IMR-90 (cell line): ENCODE measurements around the gene PCDHA11. TPM values are rescaled to one million over a fixed set of nuclear protein-coding genes. Genes with fewer than 3 reads are reported as not detected.

Experiments used
- ATAC-seq: fragments of 200-7000 bp; cut with Tn5 transposase; 2 replicates; pipeline ENCODE4 v1.9.1; 2020; ENCODE audit warnings: low read depth, mild to moderate bottlenecking, moderate library complexity
- BruUV-seq: library from RNA; stranded (reverse); fragments of 400-500 nt; replicated peaks from 2 replicates; lab custom pipeline; 2021; lab: Mats Ljungman, UMichigan
- CTCF ChIA-PET: fragments of 300-600 bp; formaldehyde crosslinking; extraction: SDS; loops from one replicate; lab custom pipeline; 2021; ENCODE audit warnings: antibody characterized with exemption; lab: Yijun Ruan, JAX
- POLR2A ChIA-PET: fragments of 300-600 bp; sonication (Branson Sonifier 250); formaldehyde crosslinking; loops from one replicate; lab custom pipeline; 2022; ENCODE audit warnings: antibody characterized with exemption; ENCODE audit not compliant: unreplicated experiment; lab: Charles Lee
- DNase-seq: peaks from one replicate; pipeline ENCODE4 v3.0.0; 2013
- H2AFZ ChIP-seq: replicated peaks from 2 replicates; pipeline ENCODE3; 2013; ENCODE audit warnings: low read length, mild to moderate bottlenecking; ENCODE audit not compliant: poor library complexity
- H2AK5ac ChIP-seq: 2 replicates; pipeline ENCODE4 v1.6.1; 2013; ENCODE audit warnings: low read depth, low read length, inconsistent platforms
- H2AK9ac ChIP-seq: replicated peaks from 2 replicates; pipeline ENCODE3; 2013; ENCODE audit warnings: mild to moderate bottlenecking, low read depth, low read length, moderate library complexity; ENCODE audit not compliant: poor library complexity
- H2BK120ac ChIP-seq: 2 replicates; pipeline ENCODE4 v1.6.1; 2013; ENCODE audit warnings: low read depth, low read length, inconsistent platforms
- H2BK15ac ChIP-seq: 3 replicates; pipeline ENCODE4 v1.6.1; 2013; ENCODE audit warnings: low read depth, low read length, inconsistent platforms
- H2BK20ac ChIP-seq: 2 replicates; pipeline ENCODE4 v1.6.1; 2013; ENCODE audit warnings: low read depth, mild to moderate bottlenecking, inconsistent platforms, low read length, moderate library complexity
- H2BK5ac ChIP-seq: 2 replicates; pipeline ENCODE4 v1.6.1; 2013; ENCODE audit warnings: mild to moderate bottlenecking, low read depth, low read length, inconsistent platforms; ENCODE audit not compliant: poor library complexity, severe bottlenecking
- H3K14ac ChIP-seq: replicated peaks from 2 replicates; pipeline ENCODE4 v1.6.1; 2013; ENCODE audit warnings: low read depth, low read length, inconsistent platforms
- H3K18ac ChIP-seq: 2 replicates; pipeline ENCODE4 v1.6.1; 2013; ENCODE audit warnings: low read depth, low read length, control low read depth
- H3K23ac ChIP-seq: 2 replicates; pipeline ENCODE4 v1.6.1; 2013; ENCODE audit warnings: low read depth, low read length, inconsistent platforms
- H3K27ac ChIP-seq: 2 replicates; pipeline ENCODE4 v1.5.1; 2013; ENCODE audit warnings: mild to moderate bottlenecking, control low read depth, low read length; ENCODE audit not compliant: insufficient read depth
- H3K27me3 ChIP-seq: 2 replicates; pipeline ENCODE4 v1.6.1; 2013; ENCODE audit warnings: low read length; ENCODE audit not compliant: control insufficient read depth, insufficient read depth
- H3K36me3 ChIP-seq: 2 replicates; pipeline ENCODE4 v1.6.1; 2013; ENCODE audit warnings: low read length, mixed read lengths; ENCODE audit not compliant: control insufficient read depth, insufficient read depth
- H3K4ac ChIP-seq: 2 replicates; pipeline ENCODE4 v1.6.1; 2013; ENCODE audit warnings: low read depth, low read length, inconsistent platforms
- H3K4me1 ChIP-seq: 2 replicates; pipeline ENCODE4 v1.6.1; 2013; ENCODE audit warnings: low read length, mixed read lengths; ENCODE audit not compliant: control insufficient read depth, insufficient read depth
- H3K4me2 ChIP-seq: 2 replicates; pipeline ENCODE4 v1.6.1; 2013; ENCODE audit warnings: low read depth, mild to moderate bottlenecking, control low read depth, low read length, moderate library complexity
- H3K4me3 ChIP-seq: 2 replicates; pipeline ENCODE4 v1.5.1; 2013; ENCODE audit warnings: low read depth, mild to moderate bottlenecking, control low read depth, low read length, moderate library complexity; ENCODE audit not compliant: insufficient read depth
- H3K56ac ChIP-seq: 2 replicates; pipeline ENCODE4 v1.6.1; 2013; ENCODE audit warnings: low read length, inconsistent platforms; ENCODE audit not compliant: insufficient read depth; ENCODE audit errors: extremely low read depth
- H3K79me1 ChIP-seq, 2 experiments: 2 replicates each; pipeline ENCODE4 v1.6.1; 2013; ENCODE audit warnings: low read length in 2 of 2, inconsistent platforms in 1 of 2, low read depth in 1 of 2
- H3K9ac ChIP-seq: 2 replicates; pipeline ENCODE4 v1.6.1; 2013; ENCODE audit warnings: low read depth, low read length, control low read depth
- H3K9me1 ChIP-seq: 2 replicates; pipeline ENCODE4 v1.6.1; 2013; ENCODE audit warnings: low read length, inconsistent platforms; ENCODE audit not compliant: insufficient read depth
- H3K9me3 ChIP-seq: 2 replicates; pipeline ENCODE4 v1.6.1; 2013; ENCODE audit warnings: low read length; ENCODE audit not compliant: control insufficient read depth, insufficient read depth
- H4K20me1 ChIP-seq: 2 replicates; pipeline ENCODE4 v1.6.1; 2013; ENCODE audit warnings: low read length, inconsistent platforms; ENCODE audit not compliant: insufficient read depth
- H4K5ac ChIP-seq: 2 replicates; pipeline ENCODE4 v1.6.1; 2013; ENCODE audit warnings: mild to moderate bottlenecking, low read depth, low read length, control low read depth
- H4K8ac ChIP-seq, 2 experiments: 2 replicates each; pipeline ENCODE4 v1.6.1; 2013; ENCODE audit warnings: low read depth in 2 of 2, low read length in 2 of 2, control low read depth in 1 of 2, inconsistent platforms in 1 of 2
- H4K91ac ChIP-seq: 2 replicates; pipeline ENCODE4 v1.6.1; 2013; ENCODE audit warnings: low read depth, low read length, inconsistent platforms; ENCODE audit not compliant: insufficient read depth
- BHLHE40 ChIP-seq: fragments of 150-350 bp; IDR thresholded peaks from 2 replicates; pipeline ENCODE4 v1.6.1; 2016; ENCODE audit warnings: mild to moderate bottlenecking, low read depth, low read length
- CEBPB ChIP-seq: IDR thresholded peaks from 2 replicates; pipeline ENCODE4 v1.6.1; 2012; ENCODE audit warnings: low read depth, low read length, improper control_type of control experiment
- CHD1 ChIP-seq: IDR thresholded peaks from 2 replicates; pipeline ENCODE4 v1.6.1; 2012; ENCODE audit warnings: low read depth, low read length, improper control_type of control experiment
- CTCF ChIP-seq: conservative IDR thresholded peaks from 2 replicates; pipeline ENCODE4 v1.5.1; 2012; ENCODE audit warnings: mild to moderate bottlenecking, low read depth, low read length, improper control_type of control experiment
- ELK1 ChIP-seq: fragments of 150-350 bp; IDR thresholded peaks from 2 replicates; pipeline ENCODE4 v1.6.1; 2016; ENCODE audit warnings: low read depth, mild to moderate bottlenecking, low read length, moderate library complexity, borderline replicate concordance
- FOS ChIP-seq: fragments of 150-350 bp; IDR thresholded peaks from 2 replicates; pipeline ENCODE4 v1.6.1; 2016; ENCODE audit warnings: low read depth, low read length
- MAFK ChIP-seq: IDR thresholded peaks from 2 replicates; pipeline ENCODE4 v1.6.1; 2012; ENCODE audit warnings: low read depth, low read length, improper control_type of control experiment
- MAZ ChIP-seq: IDR thresholded peaks from 2 replicates; pipeline ENCODE4 v1.6.1; 2012; ENCODE audit warnings: low read depth, mild to moderate bottlenecking, low read length, improper control_type of control experiment, moderate library complexity, borderline replicate concordance
- MXI1 ChIP-seq: IDR thresholded peaks from 2 replicates; pipeline ENCODE4 v1.6.1; 2012; ENCODE audit warnings: low read depth, mild to moderate bottlenecking, low read length, moderate library complexity, borderline replicate concordance
- POLR2A ChIP-seq: IDR thresholded peaks from 2 replicates; pipeline ENCODE4 v1.6.1; 2012; ENCODE audit warnings: mild to moderate bottlenecking, low read depth, low read length
- RCOR1 ChIP-seq: IDR thresholded peaks from 2 replicates; pipeline ENCODE4 v1.6.1; 2012; ENCODE audit warnings: mild to moderate bottlenecking, low read length, improper control_type of control experiment; ENCODE audit not compliant: insufficient replicate concordance
- RFX5 ChIP-seq: IDR thresholded peaks from 2 replicates; pipeline ENCODE4 v1.8.0; 2012; ENCODE audit warnings: low read depth, mild to moderate bottlenecking, low read length, moderate library complexity
- SMC3 ChIP-seq: fragments of 150-350 bp; IDR thresholded peaks from 2 replicates; pipeline ENCODE4 v1.6.1; 2016; ENCODE audit warnings: low read depth, mild to moderate bottlenecking, antibody characterized with exemption, low read length, moderate library complexity
- USF2 ChIP-seq: fragments of 150-350 bp; IDR thresholded peaks from 2 replicates; pipeline ENCODE4 v1.6.1; 2017; ENCODE audit warnings: mild to moderate bottlenecking, antibody characterized with exemption, low read length, low read depth
- WGBS, 2 experiments: methylation state at CpG; one replicate each; pipeline versions ENCODE4 v1.1.5 to v1.1.7; 2013; ENCODE audit warnings: missing lambda C conversion rate in 2 of 2; ENCODE audit not compliant: insufficient read length in 1 of 2; ENCODE audit errors: extremely low coverage in 2 of 2; 5-methylcytosine and 5-hydroxymethylcytosine counted together
- dilution Hi-C: fragments of 300-500 bp; cut with HindIII; formaldehyde crosslinking; loops from one replicate; pipeline ENCODE4 v1.14.3; 2018; ENCODE audit warnings: low sequenced_read_pairs; ENCODE audit not compliant: unreplicated experiment
- in situ Hi-C: fragments of 300-500 bp; cut with MboI; formaldehyde crosslinking; loops from 3 replicates; pipeline ENCODE4 v1.14.3; 2019; ENCODE audit warnings: low sequenced_read_pairs, inconsistent platforms, mixed read lengths
- intact Hi-C: fragments of 100-400 bp; cut with micrococcal nuclease; formaldehyde crosslinking; loops from 2 replicates; pipeline ENCODE4 v1.10.0; 2022
- polyA plus RNA-seq, 3 experiments: library from polyadenylated mRNA; depleted of rRNA; stranded (reverse); fragments of >200 nt; gene quantifications; 2 replicates each; pipeline ENCODE4 v1.2.3, GENCODE V29; 2012; ENCODE audit warnings: low replicate concordance in 1 of 3
- total RNA-seq: library from RNA; depleted of rRNA; stranded (reverse); fragments of >200 nt; gene quantifications from 2 replicates; pipeline ENCODE4 v1.2.3, GENCODE V29; 2012

Gene PCDHA11
- total and polyA plus RNA-seq, 2 of the 4 experiments (the other 2 are of a cell fraction): under 0.01 TPM; not detected in 1

GRCh38 chr5:140855772-140856674 lies 12.7 kb upstream of the PCDHA11 start, which contains the start of gene PCDHA10:
Gene PCDHA10 (plus strand): TSS chr5:140855897. CDS start chr5:140856049, 152 bp downstream.
- H3K4me1 ChIP-seq: no peaks in the 10 kb centered on the region
- H3K23ac ChIP-seq: no peak within 1 kb of the TSS
- H3K79me1 ChIP-seq: no peaks in the 10 kb centered on the region
- dilution Hi-C loops (no loop called here), intact Hi-C loops (no loop called here), in situ Hi-C loops (no loop called here)
- POLR2A ChIA-PET: no interaction called here
- no peaks in the 10 kb centered on the region for H3K9me1 ChIP-seq
- no peak within 1 kb of the TSS for H3K4me2 ChIP-seq
- H3K56ac ChIP-seq: no peak within 1 kb of the TSS
- no peak within 1 kb of the TSS for H4K8ac ChIP-seq
- H4K91ac ChIP-seq: no peak within 1 kb of the TSS
- H3K4me3 ChIP-seq: no peak within 1 kb of the TSS
- H2BK20ac ChIP-seq: no peak within 1 kb of the TSS
- ATAC-seq (no peak), DNase-seq (no peak)
- TF ChIP-seq RFX5 (no peak), CHD1 (no peak), FOS (no peak), RCOR1 (no peak), ELK1 (no peak), SMC3 (no peak), BHLHE40 (no peak), MAFK (no peak), MAZ (no peak), USF2 (no peak), MXI1 (no peak), CEBPB (no peak), CTCF (no peak), POLR2A (no peak)
- no peak within 1 kb of the TSS for H2AK5ac ChIP-seq
- H3K9me3 ChIP-seq: peaks cover 19% of the 10 kb centered on the region
- CTCF ChIA-PET: no interaction called here
- no peak within 1 kb of the TSS for H4K5ac ChIP-seq
- H3K14ac ChIP-seq: no peak within 1 kb of the TSS
- no peak within 1 kb of the TSS for H3K4ac ChIP-seq
- no peaks in the 10 kb centered on the region for H3K36me3 ChIP-seq
- H2BK120ac ChIP-seq: no peak within 1 kb of the TSS
- H2AFZ ChIP-seq: no peak within 1 kb of the TSS
- no peak within 1 kb of the TSS for H2AK9ac ChIP-seq
- no peaks in the 10 kb centered on the region for H4K20me1 ChIP-seq
- no peak within 1 kb of the TSS for H3K18ac ChIP-seq
- no peak within 1 kb of the TSS for H3K27ac ChIP-seq
- WGBS, 2 experiments: 28% methylated on average over 8 of the region's 44 CpGs; no CpG with 5 or more reads in 1 of the 2 experiments
- no peaks in the 10 kb centered on the region for H3K27me3 ChIP-seq
- H2BK5ac ChIP-seq: no peak within 1 kb of the TSS
- no TSS peak for BruUV-seq
- no peak within 1 kb of the TSS for H2BK15ac ChIP-seq
- H3K9ac ChIP-seq: no peak within 1 kb of the TSS
